IMR-90 (cell line): ENCODE data around the gene ANKRD36B. TPM values are rescaled to one million over a fixed set of nuclear protein-coding genes. Genes with fewer than 3 reads are reported as not detected.
"Not testable (repeated sequence)": the region's sequence is repeated elsewhere in the genome, so short reads cannot be mapped to it uniquely, and the experiment has no call there.

Experiments
- ATAC-seq: fragments of 200-7000 bp; cut with Tn5 transposase; 2 replicates; pipeline ENCODE4 v1.9.1; 2020; ENCODE audit warnings: low read depth, mild to moderate bottlenecking, moderate library complexity
- Bru-seq: library from RNA; stranded (reverse); fragments of 400-500 nt; gene quantifications from one replicate; lab custom pipeline; 2021; lab: Mats Ljungman, UMichigan
- BruChase-seq, 2 experiments: library from RNA; stranded (reverse); fragments of 400-500 nt; gene quantifications; one replicate each; lab custom pipeline; 2021; lab: Mats Ljungman, UMichigan
- BruUV-seq: library from RNA; stranded (reverse); fragments of 400-500 nt; replicated peaks from 2 replicates; lab custom pipeline; 2021; lab: Mats Ljungman, UMichigan
- CTCF ChIA-PET: fragments of 300-600 bp; formaldehyde crosslinking; extraction: SDS; loops from one replicate; lab custom pipeline; 2021; ENCODE audit warnings: antibody characterized with exemption; lab: Yijun Ruan, JAX
- POLR2A ChIA-PET: fragments of 300-600 bp; sonication (Branson Sonifier 250); formaldehyde crosslinking; loops from one replicate; lab custom pipeline; 2022; ENCODE audit warnings: antibody characterized with exemption; ENCODE audit not compliant: unreplicated experiment; lab: Charles Lee
- DNase-seq: peaks from one replicate; pipeline ENCODE4 v3.0.0; 2013
- H2AFZ ChIP-seq: replicated peaks from 2 replicates; pipeline ENCODE3; 2013; ENCODE audit warnings: low read length, mild to moderate bottlenecking; ENCODE audit not compliant: poor library complexity
- H2AK5ac ChIP-seq: 2 replicates; pipeline ENCODE4 v1.6.1; 2013; ENCODE audit warnings: low read depth, low read length, inconsistent platforms
- H2AK9ac ChIP-seq: replicated peaks from 2 replicates; pipeline ENCODE3; 2013; ENCODE audit warnings: mild to moderate bottlenecking, low read depth, low read length, moderate library complexity; ENCODE audit not compliant: poor library complexity
- H2BK120ac ChIP-seq: 2 replicates; pipeline ENCODE4 v1.6.1; 2013; ENCODE audit warnings: low read depth, low read length, inconsistent platforms
- H2BK15ac ChIP-seq: 3 replicates; pipeline ENCODE4 v1.6.1; 2013; ENCODE audit warnings: low read depth, low read length, inconsistent platforms
- H2BK20ac ChIP-seq: 2 replicates; pipeline ENCODE4 v1.6.1; 2013; ENCODE audit warnings: low read depth, mild to moderate bottlenecking, inconsistent platforms, low read length, moderate library complexity
- H2BK5ac ChIP-seq: 2 replicates; pipeline ENCODE4 v1.6.1; 2013; ENCODE audit warnings: mild to moderate bottlenecking, low read depth, low read length, inconsistent platforms; ENCODE audit not compliant: poor library complexity, severe bottlenecking
- H3K14ac ChIP-seq: replicated peaks from 2 replicates; pipeline ENCODE4 v1.6.1; 2013; ENCODE audit warnings: low read depth, low read length, inconsistent platforms
- H3K18ac ChIP-seq: 2 replicates; pipeline ENCODE4 v1.6.1; 2013; ENCODE audit warnings: low read depth, low read length, control low read depth
- H3K23ac ChIP-seq: 2 replicates; pipeline ENCODE4 v1.6.1; 2013; ENCODE audit warnings: low read depth, low read length, inconsistent platforms
- H3K27ac ChIP-seq: 2 replicates; pipeline ENCODE4 v1.5.1; 2013; ENCODE audit warnings: mild to moderate bottlenecking, control low read depth, low read length; ENCODE audit not compliant: insufficient read depth
- H3K27me3 ChIP-seq: 2 replicates; pipeline ENCODE4 v1.6.1; 2013; ENCODE audit warnings: low read length; ENCODE audit not compliant: control insufficient read depth, insufficient read depth
- H3K36me3 ChIP-seq: 2 replicates; pipeline ENCODE4 v1.6.1; 2013; ENCODE audit warnings: low read length, mixed read lengths; ENCODE audit not compliant: control insufficient read depth, insufficient read depth
- H3K4ac ChIP-seq: 2 replicates; pipeline ENCODE4 v1.6.1; 2013; ENCODE audit warnings: low read depth, low read length, inconsistent platforms
- H3K4me1 ChIP-seq: 2 replicates; pipeline ENCODE4 v1.6.1; 2013; ENCODE audit warnings: low read length, mixed read lengths; ENCODE audit not compliant: control insufficient read depth, insufficient read depth
- H3K4me2 ChIP-seq: 2 replicates; pipeline ENCODE4 v1.6.1; 2013; ENCODE audit warnings: low read depth, mild to moderate bottlenecking, control low read depth, low read length, moderate library complexity
- H3K4me3 ChIP-seq: 2 replicates; pipeline ENCODE4 v1.5.1; 2013; ENCODE audit warnings: low read depth, mild to moderate bottlenecking, control low read depth, low read length, moderate library complexity; ENCODE audit not compliant: insufficient read depth
- H3K56ac ChIP-seq: 2 replicates; pipeline ENCODE4 v1.6.1; 2013; ENCODE audit warnings: low read length, inconsistent platforms; ENCODE audit not compliant: insufficient read depth; ENCODE audit errors: extremely low read depth
- H3K79me1 ChIP-seq, 2 experiments: 2 replicates each; pipeline ENCODE4 v1.6.1; 2013; ENCODE audit warnings: low read length in 2 of 2, inconsistent platforms in 1 of 2, low read depth in 1 of 2
- H3K9ac ChIP-seq: 2 replicates; pipeline ENCODE4 v1.6.1; 2013; ENCODE audit warnings: low read depth, low read length, control low read depth
- H3K9me1 ChIP-seq: 2 replicates; pipeline ENCODE4 v1.6.1; 2013; ENCODE audit warnings: low read length, inconsistent platforms; ENCODE audit not compliant: insufficient read depth
- H3K9me3 ChIP-seq: 2 replicates; pipeline ENCODE4 v1.6.1; 2013; ENCODE audit warnings: low read length; ENCODE audit not compliant: control insufficient read depth, insufficient read depth
- H4K20me1 ChIP-seq: 2 replicates; pipeline ENCODE4 v1.6.1; 2013; ENCODE audit warnings: low read length, inconsistent platforms; ENCODE audit not compliant: insufficient read depth
- H4K5ac ChIP-seq: 2 replicates; pipeline ENCODE4 v1.6.1; 2013; ENCODE audit warnings: mild to moderate bottlenecking, low read depth, low read length, control low read depth
- H4K8ac ChIP-seq, 2 experiments: 2 replicates each; pipeline ENCODE4 v1.6.1; 2013; ENCODE audit warnings: low read depth in 2 of 2, low read length in 2 of 2, control low read depth in 1 of 2, inconsistent platforms in 1 of 2
- H4K91ac ChIP-seq: 2 replicates; pipeline ENCODE4 v1.6.1; 2013; ENCODE audit warnings: low read depth, low read length, inconsistent platforms; ENCODE audit not compliant: insufficient read depth
- WGBS, 2 experiments: methylation state at CpG; one replicate each; pipeline versions ENCODE4 v1.1.5 to v1.1.7; 2013; ENCODE audit warnings: missing lambda C conversion rate in 2 of 2; ENCODE audit not compliant: insufficient read length in 1 of 2; ENCODE audit errors: extremely low coverage in 2 of 2; 5-methylcytosine and 5-hydroxymethylcytosine counted together
- dilution Hi-C: fragments of 300-500 bp; cut with HindIII; formaldehyde crosslinking; loops from one replicate; pipeline ENCODE4 v1.14.3; 2018; ENCODE audit warnings: low sequenced_read_pairs; ENCODE audit not compliant: unreplicated experiment
- in situ Hi-C: fragments of 300-500 bp; cut with MboI; formaldehyde crosslinking; loops from 3 replicates; pipeline ENCODE4 v1.14.3; 2019; ENCODE audit warnings: low sequenced_read_pairs, inconsistent platforms, mixed read lengths
- intact Hi-C: fragments of 100-400 bp; cut with micrococcal nuclease; formaldehyde crosslinking; loops from 2 replicates; pipeline ENCODE4 v1.10.0; 2022
- long read RNA-seq: library from polyadenylated mRNA; unstranded; transcript quantifications from one replicate; pipeline ENCODE4 v2.0.0, GENCODE V29; 2021; ENCODE audit not compliant: unreplicated experiment
- polyA plus RNA-seq, 3 experiments: library from polyadenylated mRNA; depleted of rRNA; stranded (reverse); fragments of >200 nt; gene quantifications; 2 replicates each; pipeline ENCODE4 v1.2.3, GENCODE V29; 2012; ENCODE audit warnings: low replicate concordance in 1 of 3
- total RNA-seq: library from RNA; depleted of rRNA; stranded (reverse); fragments of >200 nt; gene quantifications from 2 replicates; pipeline ENCODE4 v1.2.3, GENCODE V29; 2012; rRNA removed

ANKRD36B gene
- total RNA-seq (11.7 and 19.4 TPM in 2 replicates), polyA plus RNA-seq (2012; rRNA removed) (3.2 and 4.2 TPM in 2 replicates), Bru-seq, nascent RNA (percentile 51 among the genes with signal in this experiment), BruChase-seq, experiment 1, labeled RNA remaining after a 6-hour chase (percentile 45 among the genes with signal in this experiment), BruChase-seq, experiment 2, labeled RNA remaining after a 2-hour chase (percentile 62 among the genes with signal in this experiment)
- 0.19 and 0.24 TPM in 2 replicates for polyA plus RNA-seq (2012; cell fraction: cytosol; rRNA removed)
- 2.8 and 18.1 TPM in 2 replicates for polyA plus RNA-seq (2012; cell fraction: nucleus; rRNA removed; ENCODE audit: low replicate concordance)
- long read RNA-seq, partial matches to known transcripts, result 2 of 2 reads
- long read RNA-seq, other reads (novel, unspliced or antisense), result 0 of 2 reads

- Histone ChIP-seq H3K27ac (peak within 1 kb of the TSS; percentile 88), H3K4me2 (peak within 1 kb of the TSS; percentile 96), H4K91ac (peak within 1 kb of the TSS; percentile 81), H4K5ac (peak within 1 kb of the TSS; percentile 90), H2AFZ (peak within 1 kb of the TSS; percentile 90), H2BK120ac (peak within 1 kb of the TSS; percentile 61), H3K4ac (peak within 1 kb of the TSS; percentile 94), H4K8ac (peak within 1 kb of the TSS in 1 of 2 experiments; percentile 88; a peak in 3 of 4 replicates), H3K56ac (peak within 1 kb of the TSS; percentile 71), H2BK5ac (peak within 1 kb of the TSS; percentile 83), H3K18ac (peak within 1 kb of the TSS; percentile 77), H3K4me3 (peak within 1 kb of the TSS; percentile 94), H3K14ac (peak within 1 kb of the TSS; percentile 85), H3K23ac (peak within 1 kb of the TSS; percentile 79), H3K9ac (peak within 1 kb of the TSS; percentile 99)
- H4K20me1 ChIP-seq, H3K4me1 ChIP-seq, H2BK15ac ChIP-seq, H2AK5ac ChIP-seq, H3K9me1 ChIP-seq, BruUV-seq, H3K36me3 ChIP-seq, H2BK20ac ChIP-seq, H3K9me3 ChIP-seq, H3K79me1 ChIP-seq, dilution Hi-C loops, H3K27me3 ChIP-seq, H2AK9ac ChIP-seq: not testable (repeated sequence)
- POLR2A ChIA-PET, result interaction anchor here (0.6 kb wide), 1 partner anchor 1609 kb away, joined by 3 read pairs; no protein-coding TSS in a partner anchor
- intact Hi-C loops, result loop anchor here (1.0 to 2.0 kb wide), 3 partner anchors 74 to 795 kb away; partner anchors contain the start of gene ACTR1B
- peak; percentile 64 for DNase-seq
- CTCF ChIA-PET, result interaction anchor here (0.9 to 2.8 kb wide), 8 partner anchors 73 to 173 kb away, joined by 3 to 47 read pairs (median 3); no protein-coding TSS in a partner anchor
- 1% methylated on average over 15 of the region's 90 CpGs; no CpG with 5 or more reads in 1 of the 2 experiments for WGBS, 2 experiments
- ATAC-seq, result peak; percentile 75
- in situ Hi-C loops, result loop anchor here (10.0 kb wide), 1 partner anchor 105 kb away; no protein-coding TSS in a partner anchor
Observed at GRCh38 chr2:97589598-97590510, at the start of gene ANKRD36B. ANKRD36B (minus strand) TSS chr2:97589877; CDS start chr2:97589685, 192 bp downstream.

GRCh38 chr2:97626049-97626430 is 36.4 kb upstream of the ANKRD36B start:
- H3K4ac ChIP-seq, H3K36me3 ChIP-seq, H4K8ac ChIP-seq, H3K4me3 ChIP-seq, H3K9ac ChIP-seq, H4K91ac ChIP-seq, DNase-seq, H4K20me1 ChIP-seq, H3K14ac ChIP-seq, H4K5ac ChIP-seq, H3K27me3 ChIP-seq, H3K27ac ChIP-seq, H2AK9ac ChIP-seq, intact Hi-C loops, ATAC-seq, BruUV-seq, H2BK120ac ChIP-seq, H2BK20ac ChIP-seq, H2BK5ac ChIP-seq, H3K23ac ChIP-seq, H3K9me1 ChIP-seq, H3K79me1 ChIP-seq, H3K4me2 ChIP-seq, CTCF ChIA-PET, H3K4me1 ChIP-seq, H2AK5ac ChIP-seq, H3K56ac ChIP-seq, H2BK15ac ChIP-seq, H2AFZ ChIP-seq, H3K9me3 ChIP-seq, in situ Hi-C loops, dilution Hi-C loops, H3K18ac ChIP-seq, POLR2A ChIA-PET: not testable (repeated sequence)
- 20% methylated on average over 2 of the region's 8 CpGs; no CpG with 5 or more reads in 1 of the 2 experiments for WGBS, 2 experiments
